NCI-H524 treated with DMSO at 0.1 percent for 48 hours (cell line): Measurements from ENCODE around the gene MTHFD2L.

ENCODE experiments used
- DNase-seq: peaks from one replicate; lab custom pipeline; 2025; lab: John Stamatoyannopoulos, UW

MTHFD2L gene

GRCh38 chr4:74252933-74253332, 95.0 kb downstream of the MTHFD2L start:
- DNase-seq: no peak

- no peak for DNase-seq
Measured at GRCh38 chr4:74254386-74254785, 96.5 kb downstream of the MTHFD2L start.

- no peak for DNase-seq
Measured at GRCh38 chr4:74255096-74255495, 97.2 kb downstream of the MTHFD2L start.

DNA sequence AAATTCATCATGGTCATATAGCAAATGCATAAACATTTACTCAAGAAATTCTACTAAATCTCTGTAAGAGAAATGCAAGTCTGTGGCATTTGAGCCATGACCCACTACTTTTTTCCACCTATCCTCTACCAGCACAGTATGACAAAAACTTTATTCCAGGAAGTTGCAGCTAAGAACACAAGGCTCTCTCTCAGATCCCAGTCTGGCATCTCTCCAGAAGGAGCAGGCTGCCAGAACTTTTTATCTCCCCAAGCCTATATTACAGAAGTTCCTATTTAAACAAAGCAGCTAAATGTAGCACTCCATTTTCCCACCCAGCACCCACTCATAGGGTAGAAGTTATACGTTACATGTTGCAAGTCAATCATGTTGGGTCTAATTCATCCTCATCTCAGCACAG, 101.0 kb downstream of the MTHFD2L start:
- no peak for DNase-seq

GRCh38 chr4:74260036-74260435, 102.1 kb downstream of the MTHFD2L start:
- DNase-seq: no peak

DNA sequence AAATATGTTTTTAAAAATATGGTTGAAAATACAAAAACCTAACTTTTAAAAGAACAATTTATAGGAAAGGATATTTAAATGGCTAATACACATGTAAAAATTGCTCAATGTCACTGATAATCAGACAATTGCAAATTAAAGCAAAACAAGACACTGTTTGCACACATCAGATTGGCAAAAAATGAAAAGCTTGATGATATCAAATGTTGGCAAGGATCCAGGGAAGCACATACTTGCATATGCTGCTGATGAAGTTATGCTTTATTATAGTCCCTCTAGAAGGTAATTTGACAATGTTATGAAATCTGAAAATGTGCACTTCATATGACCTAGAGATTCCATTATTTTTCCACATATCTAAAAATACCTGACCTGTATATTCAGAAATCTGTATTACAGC, 104.6 kb downstream of the MTHFD2L start:
- DNase-seq: no peak

- DNase-seq: no peak
Measured at GRCh38 chr4:74263551-74263950, 105.6 kb downstream of the MTHFD2L start.

GRCh38 chr4:74266081-74266480, 108.2 kb downstream of the MTHFD2L start:
- DNase-seq: no peak

DNA sequence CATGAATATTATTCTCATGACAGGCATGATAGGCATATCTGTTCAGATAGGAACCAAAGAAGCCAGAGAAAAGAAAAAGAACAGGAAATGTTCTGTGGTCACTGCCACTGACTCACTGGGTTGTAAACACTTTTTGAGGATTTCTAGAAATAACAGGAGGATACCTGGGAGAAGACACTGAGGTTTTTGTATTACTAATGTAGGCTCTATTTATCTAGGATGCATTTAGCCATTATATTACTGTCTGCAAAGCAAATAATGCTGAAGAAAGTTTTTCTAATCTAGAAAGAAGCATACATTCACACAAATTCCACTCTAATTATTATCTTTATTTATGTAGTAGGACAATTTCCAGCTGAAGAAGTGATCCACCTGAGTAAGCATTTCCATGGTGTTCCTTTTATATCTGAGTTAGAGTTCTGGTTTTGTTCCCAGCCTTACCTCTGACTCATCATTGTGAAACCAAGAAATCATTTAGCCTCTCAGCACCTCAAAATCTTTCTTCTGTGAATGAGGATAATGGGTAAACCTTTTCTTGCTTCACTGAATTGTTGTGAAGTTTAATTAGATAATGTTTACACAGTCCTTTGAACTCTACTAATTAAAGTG, 110.2 kb downstream of the MTHFD2L start:
- DNase-seq: no peak

GRCh38 chr4:74268643-74269042, 110.7 kb downstream of the MTHFD2L start:
- no peak for DNase-seq

DNA sequence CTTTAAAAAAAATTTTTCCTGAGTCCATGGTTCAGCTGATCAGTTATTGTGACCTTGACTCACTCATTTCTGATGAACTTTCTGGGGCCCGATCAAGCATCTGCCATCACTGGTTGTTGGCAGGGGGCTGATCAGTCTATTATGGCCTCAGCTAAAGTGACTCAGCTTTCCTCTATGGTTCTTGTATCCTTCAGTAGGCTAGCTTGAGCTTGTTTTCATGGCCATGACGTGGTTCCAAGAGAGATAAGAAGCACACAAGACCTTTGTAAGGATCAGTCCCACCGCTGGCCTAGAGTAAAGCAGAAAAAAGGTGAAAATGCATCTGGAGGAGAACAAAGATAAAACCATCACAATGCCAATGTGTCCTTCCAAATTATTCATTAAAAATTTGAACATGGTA, 120.6 kb downstream of the MTHFD2L start:
- no peak for DNase-seq

GRCh38 chr4:74279716-74280115, 121.8 kb downstream of the MTHFD2L start:
- DNase-seq: no peak

DNA sequence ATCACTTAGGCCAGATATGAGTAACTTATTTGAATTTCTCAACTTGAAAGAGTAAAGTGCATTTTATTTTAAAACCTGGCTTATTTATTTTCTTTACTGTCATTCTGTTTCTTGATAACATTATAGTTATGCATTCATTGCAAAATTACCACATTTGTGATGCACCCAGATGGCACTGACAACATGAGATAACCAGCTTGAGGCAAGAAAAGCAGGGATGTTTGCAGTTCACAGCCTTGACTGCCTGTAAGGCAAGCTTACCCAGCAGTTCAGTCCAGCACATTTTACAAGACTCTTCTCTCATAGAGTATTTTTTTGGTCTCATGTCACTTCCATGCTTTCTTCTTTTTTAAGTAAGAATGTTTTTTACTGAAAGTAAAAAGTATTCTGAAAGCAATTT, 125.0 kb downstream of the MTHFD2L start:
- DNase-seq: no peak

DNA sequence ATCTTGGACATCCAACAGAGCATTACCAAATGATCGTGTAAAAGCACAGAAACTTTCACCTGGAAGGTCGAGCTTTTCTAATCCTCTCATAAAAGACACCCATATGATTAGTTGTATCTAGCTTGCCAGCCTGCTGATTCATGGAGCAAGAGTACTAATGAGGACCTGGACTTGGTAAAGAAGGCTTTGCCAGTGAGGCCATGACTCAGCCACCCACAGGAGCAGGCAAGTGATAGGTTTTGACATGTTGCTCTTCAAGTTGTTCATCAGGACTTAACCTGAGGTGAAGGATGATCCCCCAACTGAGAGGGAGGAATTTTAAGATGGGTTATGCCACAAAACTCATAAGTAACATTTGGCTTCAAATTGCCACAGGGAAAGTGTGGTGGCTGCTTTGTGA, 125.7 kb downstream of the MTHFD2L start:
- DNase-seq: no peak

GRCh38 chr4:74284053-74284452, 126.1 kb downstream of the MTHFD2L start:
- DNase-seq: no peak

- DNase-seq: no peak
Measured at GRCh38 chr4:74287164-74287563, 129.2 kb downstream of the MTHFD2L start.

- DNase-seq: no peak
Measured at GRCh38 chr4:74287791-74288190, 129.9 kb downstream of the MTHFD2L start.

GRCh38 chr4:74291471-74291870, 133.6 kb downstream of the MTHFD2L start:
- DNase-seq: no peak

DNA sequence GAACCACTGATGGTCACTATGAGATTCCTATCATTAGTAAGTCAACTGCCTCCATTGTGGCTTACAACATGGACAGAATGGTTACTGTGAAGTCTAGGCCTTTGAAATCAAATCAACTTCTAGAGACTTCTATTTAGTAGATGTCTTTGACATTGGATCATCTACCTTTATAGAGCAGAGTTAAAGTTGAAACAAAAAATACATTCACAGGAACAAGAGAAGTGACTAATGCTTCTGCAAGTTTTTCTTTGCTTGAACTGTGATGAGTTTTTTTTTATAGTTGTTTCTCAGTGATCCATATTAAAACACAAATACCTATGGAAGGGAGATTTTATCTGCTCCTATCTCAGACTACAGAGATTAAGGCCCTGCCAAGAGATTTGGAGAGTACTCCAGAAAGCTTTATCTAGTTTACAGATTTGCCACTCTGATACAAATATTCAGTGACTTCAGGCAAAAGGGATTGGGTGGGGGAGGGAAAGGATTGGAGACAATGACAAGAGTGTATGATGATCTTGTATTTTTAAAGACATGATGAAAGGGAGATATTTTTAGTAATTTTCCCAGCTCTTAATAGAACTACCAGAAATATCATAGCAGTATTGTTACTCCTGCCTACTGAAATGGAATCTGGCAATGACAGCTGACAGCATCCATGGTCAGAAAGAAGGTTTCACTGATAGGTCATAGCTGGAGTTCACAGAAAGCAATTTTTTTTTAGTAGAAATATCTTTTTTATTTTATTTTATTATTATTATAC, 134.4 kb downstream of the MTHFD2L start:
- no peak for DNase-seq

DNA sequence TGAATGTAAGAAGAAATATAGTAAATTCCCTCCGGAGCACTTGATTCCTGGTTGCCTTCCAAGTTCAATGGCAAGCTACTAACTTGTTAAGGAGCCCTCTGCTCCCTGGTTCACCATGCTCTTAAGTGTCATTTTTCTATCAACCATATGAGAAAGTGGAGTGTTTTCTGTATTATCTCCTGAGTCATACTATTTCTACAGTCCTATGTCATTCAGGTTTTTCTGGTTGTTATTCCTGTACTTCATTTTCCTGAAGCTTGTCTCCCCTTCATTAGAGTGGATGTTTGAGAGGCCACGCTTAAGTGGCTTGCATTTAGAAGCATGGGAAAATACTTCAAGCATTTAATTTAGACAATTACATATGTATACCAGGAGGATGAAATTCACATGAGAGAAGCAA, 135.6 kb downstream of the MTHFD2L start:
- no peak for DNase-seq

DNA sequence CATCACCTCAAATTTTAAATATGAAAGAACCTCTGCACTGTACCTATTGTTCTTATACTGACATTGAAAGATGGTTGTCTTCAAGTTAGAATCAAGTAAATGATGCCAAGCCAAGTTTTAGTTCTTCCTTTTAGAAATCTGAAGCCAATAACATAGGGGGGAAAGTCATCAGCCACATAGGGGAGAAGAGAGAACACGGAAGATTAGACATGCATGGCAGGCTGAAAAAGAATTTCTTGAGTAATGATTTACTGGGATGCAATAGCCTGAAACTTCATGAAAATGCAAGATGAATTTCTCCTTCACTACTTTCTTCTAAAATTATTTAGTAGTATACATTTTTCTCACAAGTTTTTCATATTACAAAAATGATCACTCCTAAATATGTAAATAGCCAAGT, 136.8 kb downstream of the MTHFD2L start:
- DNase-seq: no peak

DNA sequence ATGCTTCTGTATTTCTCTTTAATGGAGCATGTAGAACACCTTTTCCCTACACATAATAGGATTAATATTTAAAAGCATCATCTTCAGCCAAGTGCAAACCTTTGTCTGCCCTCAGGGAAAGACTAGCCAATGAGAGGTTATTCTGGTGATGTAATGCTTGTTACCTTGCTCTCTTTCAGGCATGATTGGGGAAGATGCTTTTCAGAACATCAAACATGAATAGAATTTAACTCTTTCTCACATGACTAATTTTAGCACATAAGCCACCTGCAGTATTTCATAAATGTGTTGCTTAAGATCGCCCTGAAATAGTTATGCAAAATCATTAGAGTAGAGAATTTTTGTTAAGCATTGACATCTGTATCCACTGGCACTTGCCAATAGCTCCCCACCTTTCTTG, 139.6 kb downstream of the MTHFD2L start:
- DNase-seq: no peak

DNA sequence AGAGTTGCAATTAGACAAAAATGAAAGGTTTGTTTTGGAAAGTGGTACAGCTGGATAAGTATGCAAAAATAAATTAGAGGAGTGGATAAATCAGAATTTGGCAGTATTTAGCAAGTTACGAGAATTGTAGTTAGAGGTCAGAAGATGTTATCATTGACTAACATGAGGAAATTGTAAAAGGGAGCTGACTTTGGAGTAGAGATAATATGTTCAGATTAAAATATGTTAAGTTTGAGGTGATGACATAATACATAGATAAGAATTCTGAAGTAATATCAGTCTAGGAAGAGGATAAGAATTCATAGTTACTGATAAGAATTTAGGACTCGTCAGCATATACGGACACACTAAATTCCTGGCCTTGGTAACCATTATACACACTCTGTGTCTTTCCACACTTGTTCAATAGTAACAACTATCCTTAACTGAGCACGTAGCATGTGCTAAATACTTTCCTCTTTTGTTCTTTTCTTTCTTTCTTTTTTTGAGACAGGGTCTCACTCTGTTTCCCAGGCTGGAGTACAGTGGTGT, 146.2 kb downstream of the MTHFD2L start:
- no peak for DNase-seq

DNA sequence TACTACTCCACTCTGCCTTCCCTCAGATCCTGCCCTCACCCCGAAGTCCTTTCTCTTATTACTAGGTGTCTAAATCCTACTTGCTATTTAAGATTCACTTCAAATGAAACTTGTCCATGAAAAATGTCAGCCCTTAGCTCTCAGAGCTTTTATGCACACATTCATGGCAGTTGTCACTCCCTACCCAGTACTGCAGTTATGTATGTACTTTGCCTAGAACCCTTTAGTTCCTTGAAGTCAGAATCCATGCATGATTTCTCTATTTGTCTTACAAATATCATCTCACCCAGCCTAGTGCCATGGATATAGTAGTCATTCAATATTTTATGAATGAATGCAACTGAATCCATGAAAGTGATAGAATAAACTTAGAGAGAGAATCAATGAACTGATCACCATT, 147.1 kb downstream of the MTHFD2L start:
- no peak for DNase-seq
